Activated CD4-positive, alpha-beta T cell treated with anti-CD3 and anti-CD28 coated beads, Interleukin-2, amount 10 ng/mL, durations not matched to agents 24 days and 14 days (primary cell): ENCODE measurements around the gene NETO1. TPM values are rescaled to one million over a fixed set of nuclear protein-coding genes. Genes with fewer than 3 reads are reported as not detected.

Experiments
- DNase-seq: peaks from one replicate; pipeline ENCODE4 v3.0.0; 2022
- H3K27ac Mint-ChIP-seq: one replicate; pipeline ENCODE4 v1.8.0; 2022; ENCODE audit warnings: mild to moderate bottlenecking, mixed read lengths
- H3K27me3 Mint-ChIP-seq: one replicate; pipeline ENCODE4 v1.8.0; 2022; ENCODE audit warnings: mixed read lengths
- H3K36me3 Mint-ChIP-seq: one replicate; pipeline ENCODE4 v1.8.0; 2022; ENCODE audit warnings: low read depth, mild to moderate bottlenecking, mixed read lengths
- H3K4me1 Mint-ChIP-seq: one replicate; pipeline ENCODE4 v1.8.0; 2021; ENCODE audit warnings: mixed read lengths
- H3K4me3 Mint-ChIP-seq: one replicate; pipeline ENCODE4 v1.8.0; 2022; ENCODE audit warnings: mild to moderate bottlenecking, moderate library complexity, mixed read lengths
- H3K9me3 Mint-ChIP-seq: one replicate; pipeline ENCODE4 v1.8.0; 2021; ENCODE audit warnings: mixed read lengths
- intact Hi-C: fragments of 100-400 bp; cut with micrococcal nuclease; formaldehyde crosslinking; loops from one replicate; pipeline ENCODE4 v1.15.1; 2023
- total RNA-seq: library from RNA; stranded (reverse); gene quantifications from 2 replicates; pipeline ENCODE4 v1.2.3, GENCODE V29; 2022

The NETO1 gene
- total RNA-seq, 1 donor from 2014 or later, result not detected

DNA sequence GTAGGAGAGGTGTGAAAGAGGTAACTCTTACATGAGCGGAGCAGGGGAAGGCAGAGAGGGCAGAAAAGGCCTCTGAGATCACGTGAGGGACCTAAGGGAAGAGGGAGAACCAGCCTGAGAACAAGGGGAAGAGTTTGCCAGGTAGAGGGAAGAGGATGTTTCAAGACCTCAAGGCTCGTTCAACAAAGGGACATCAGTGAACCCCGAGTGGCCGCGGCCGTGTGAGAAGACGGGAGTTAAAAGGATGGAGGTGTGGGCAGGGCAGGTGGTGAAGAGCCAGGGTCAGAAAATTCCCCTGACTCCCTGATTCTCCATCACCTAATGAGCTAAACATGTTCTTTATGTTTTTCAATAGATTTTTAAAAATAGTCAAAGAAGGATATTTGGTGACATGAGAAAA lies 44.4 kb downstream of the NETO1 start:
- H3K4me1 Mint-ChIP-seq, result no peaks in the 10 kb centered on the region
- intact Hi-C loops, result no loop called here
- DNase-seq, result no peak
- H3K36me3 Mint-ChIP-seq, result no peaks in the 10 kb centered on the region
- no peaks in the 10 kb centered on the region for H3K27me3 Mint-ChIP-seq
- H3K27ac Mint-ChIP-seq, result no peak overlapping the region
- H3K4me3 Mint-ChIP-seq, result no peak overlapping the region
- H3K9me3 Mint-ChIP-seq, result no peaks in the 10 kb centered on the region

DNA sequence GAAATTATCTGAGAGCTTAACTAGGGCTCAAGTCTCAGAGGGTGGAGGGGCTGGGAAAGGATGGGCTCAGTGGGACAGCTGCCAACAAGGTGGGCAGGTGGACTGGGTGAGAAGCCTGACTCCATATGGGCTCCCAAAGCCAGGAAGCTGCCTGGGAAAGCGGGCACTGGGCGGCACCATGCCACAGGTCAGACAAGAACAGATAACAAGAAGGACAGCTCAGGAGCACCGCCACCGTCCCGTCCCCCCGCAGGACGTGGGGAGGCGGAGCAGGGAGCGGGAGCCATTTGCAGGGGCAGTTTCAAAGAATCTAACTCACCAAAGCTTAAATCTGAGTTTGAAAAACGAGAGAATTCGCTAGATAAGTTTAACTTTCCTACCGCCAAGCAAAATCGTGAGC lies 45.6 kb downstream of the NETO1 start:
- Mint-ChIP-seq H3K27ac (no peak overlapping the region), H3K4me3 (no peak overlapping the region), H3K4me1 (no peaks in the 10 kb centered on the region), H3K36me3 (no peaks in the 10 kb centered on the region), H3K27me3 (no peaks in the 10 kb centered on the region), H3K9me3 (no peaks in the 10 kb centered on the region)
- intact Hi-C loops, result no loop called here
- no peak for DNase-seq

DNA sequence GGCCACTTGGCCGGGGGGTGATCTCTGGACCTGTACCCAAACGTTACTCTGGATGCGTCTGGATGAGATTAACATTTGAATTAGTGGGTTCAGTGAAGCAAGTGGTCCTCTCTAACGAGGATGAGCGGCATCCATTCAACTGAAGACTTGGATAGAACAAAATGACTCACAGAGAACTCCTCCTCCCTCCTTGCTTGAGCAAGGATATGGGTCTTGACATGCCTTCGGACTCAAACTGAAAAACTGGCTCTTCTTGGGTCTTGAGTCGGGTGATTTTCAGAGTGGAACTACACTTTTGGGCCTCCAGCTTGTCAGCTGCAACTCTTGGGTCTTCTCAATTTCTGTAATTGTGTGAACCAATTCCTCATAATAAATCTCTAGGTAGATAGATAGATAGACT lies 47.2 kb downstream of the NETO1 start:
- intact Hi-C loops, result no loop called here
- Mint-ChIP-seq H3K4me3 (no peak overlapping the region), H3K27me3 (no peaks in the 10 kb centered on the region)

DNA sequence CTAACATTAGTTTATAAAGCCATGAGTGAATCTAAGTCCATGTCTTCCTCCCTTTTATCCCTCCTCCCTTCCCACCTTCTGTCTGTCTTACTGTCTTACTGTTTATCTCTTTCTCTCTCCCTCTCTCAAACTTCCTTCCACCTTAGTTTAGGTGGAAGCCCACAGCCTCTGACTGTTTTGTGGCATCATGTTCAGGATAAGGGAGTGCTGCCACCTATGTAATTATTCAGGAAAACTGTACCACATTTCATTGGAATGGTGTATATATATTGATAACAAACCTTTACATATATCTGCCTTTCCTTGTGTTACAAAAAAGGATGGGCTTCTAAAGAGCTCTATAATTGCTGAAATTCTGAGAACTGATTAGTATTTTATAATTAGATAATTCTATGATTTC lies 48.7 kb downstream of the NETO1 start:
- Mint-ChIP-seq H3K9me3 (no peaks in the 10 kb centered on the region), H3K4me3 (no peak overlapping the region), H3K27me3 (no peaks in the 10 kb centered on the region), H3K27ac (no peak overlapping the region), H3K36me3 (no peaks in the 10 kb centered on the region), H3K4me1 (no peaks in the 10 kb centered on the region)
- DNase-seq, result no peak
- intact Hi-C loops, result no loop called here

More for the DNA sequence above, 47.2 kb downstream of the NETO1 start:
- H3K9me3 Mint-ChIP-seq, result no peaks in the 10 kb centered on the region
- H3K4me1 Mint-ChIP-seq, result no peaks in the 10 kb centered on the region
- H3K27ac Mint-ChIP-seq, result no peak overlapping the region
- no peak for DNase-seq
- H3K36me3 Mint-ChIP-seq, result no peaks in the 10 kb centered on the region

DNA sequence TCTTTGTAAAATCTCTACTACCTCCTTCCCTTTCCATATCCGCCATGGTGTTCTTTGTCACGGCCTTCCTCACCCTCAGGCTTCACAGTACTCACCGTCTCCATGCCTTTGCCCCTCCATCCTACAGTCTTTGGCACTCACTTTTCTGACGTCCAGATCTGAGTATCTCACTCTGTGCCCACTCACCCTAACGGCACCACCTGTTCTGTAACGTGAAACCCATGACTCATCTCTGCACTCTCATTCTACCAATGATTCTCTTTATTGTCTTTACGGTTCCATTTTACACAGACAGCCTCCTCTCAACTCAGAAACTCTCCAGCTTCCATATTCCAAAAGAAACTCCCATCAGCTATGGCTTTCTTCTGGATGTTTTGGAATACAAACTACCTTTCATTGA lies 56.7 kb downstream of the NETO1 start:
- intact Hi-C loops, result no loop called here
- Mint-ChIP-seq H3K27me3 (no peaks in the 10 kb centered on the region), H3K36me3 (no peaks in the 10 kb centered on the region), H3K4me1 (no peaks in the 10 kb centered on the region), H3K9me3 (no peaks in the 10 kb centered on the region), H3K4me3 (no peak overlapping the region), H3K27ac (no peak overlapping the region)
- DNase-seq, result no peak

DNA sequence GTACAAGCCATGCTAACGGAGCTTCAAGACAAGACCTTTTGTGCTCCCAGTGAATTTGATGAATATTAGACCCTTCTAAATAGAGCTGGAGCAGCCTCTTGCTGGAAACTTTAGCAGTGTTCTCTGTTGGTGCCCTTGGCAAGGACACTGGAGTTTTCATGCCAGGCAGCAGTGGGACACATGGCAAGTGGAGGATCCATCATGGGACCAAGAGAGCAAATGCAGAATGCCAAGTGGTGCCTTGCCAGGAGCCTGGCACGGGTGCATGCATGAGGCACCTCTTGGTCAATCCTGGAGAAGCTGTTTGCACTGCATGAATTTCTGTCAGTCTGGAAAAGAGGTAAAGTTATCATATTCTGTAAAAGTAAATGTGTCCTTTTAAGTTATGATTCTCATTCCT lies 59.1 kb downstream of the NETO1 start:
- intact Hi-C loops, result no loop called here
- Mint-ChIP-seq H3K4me1 (no peaks in the 10 kb centered on the region), H3K27me3 (no peaks in the 10 kb centered on the region), H3K4me3 (no peak overlapping the region), H3K27ac (no peak overlapping the region), H3K36me3 (no peaks in the 10 kb centered on the region), H3K9me3 (no peaks in the 10 kb centered on the region)
- DNase-seq, result no peak

DNA sequence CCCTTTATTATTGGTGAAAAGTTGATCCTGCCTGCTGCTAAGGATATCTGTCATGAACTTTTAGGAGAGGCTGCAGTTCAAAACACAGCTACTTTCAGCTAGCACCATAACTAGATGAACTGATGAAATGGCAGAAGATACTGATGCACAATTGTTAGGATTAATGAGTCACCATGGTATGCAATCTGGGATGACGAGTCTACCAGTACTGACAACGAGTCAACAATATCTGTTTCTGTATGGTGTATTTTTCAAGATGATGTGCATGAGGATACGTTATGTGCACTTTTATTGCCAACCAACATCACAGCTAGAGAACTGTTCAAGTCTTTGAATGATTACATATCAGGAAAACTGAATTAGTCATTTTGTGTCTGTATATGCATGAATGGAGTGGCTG lies 68.7 kb downstream of the NETO1 start:
- no peaks in the 10 kb centered on the region for H3K36me3 Mint-ChIP-seq
- no peaks in the 10 kb centered on the region for H3K9me3 Mint-ChIP-seq
- DNase-seq, result no peak
- H3K4me1 Mint-ChIP-seq, result no peaks in the 10 kb centered on the region
- no peak overlapping the region for H3K4me3 Mint-ChIP-seq
- H3K27ac Mint-ChIP-seq, result no peak overlapping the region
- intact Hi-C loops, result no loop called here
- no peaks in the 10 kb centered on the region for H3K27me3 Mint-ChIP-seq

DNA sequence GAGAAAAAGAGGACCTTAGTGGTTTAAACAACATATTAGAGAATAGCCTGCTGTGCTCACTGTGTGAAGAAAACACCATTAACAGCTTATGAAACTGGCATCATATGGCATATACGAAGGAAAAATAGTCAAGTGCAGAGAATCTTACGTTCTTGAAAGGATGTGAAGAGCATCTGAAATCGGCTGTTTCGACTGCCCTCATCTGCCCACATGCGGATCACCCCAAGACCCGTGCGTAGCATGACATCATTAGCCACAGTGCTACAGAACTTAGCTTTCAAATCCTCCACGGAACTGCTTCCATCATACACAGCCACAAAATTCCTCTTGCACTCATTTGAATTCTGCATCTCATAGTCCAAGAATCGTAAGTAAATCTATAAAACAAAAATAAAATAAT lies 84.3 kb downstream of the NETO1 start:
- Mint-ChIP-seq H3K4me3 (no peak overlapping the region), H3K27ac (no peak overlapping the region), H3K36me3 (no peaks in the 10 kb centered on the region)

DNA sequence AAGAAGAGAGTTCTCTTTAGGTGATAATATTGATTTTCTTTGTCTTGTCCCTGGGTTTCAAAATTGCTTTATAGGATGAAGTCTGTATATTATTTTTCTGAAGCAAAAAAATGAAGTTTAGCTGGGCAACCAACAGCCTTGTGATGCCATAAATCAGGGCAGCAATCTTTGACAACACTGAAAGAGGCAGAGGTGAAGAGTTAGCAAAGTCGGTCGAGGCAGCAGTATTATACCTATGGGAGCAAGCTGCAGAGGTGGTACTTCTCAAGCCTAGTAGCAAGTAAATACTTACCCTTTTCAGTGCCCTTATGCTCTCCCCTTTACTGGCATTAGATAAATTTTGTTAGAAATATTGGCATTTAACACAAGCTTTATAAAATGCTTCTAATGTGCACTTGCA lies 92.9 kb downstream of the NETO1 start:
- H3K27ac Mint-ChIP-seq, result no peak overlapping the region
- no peaks in the 10 kb centered on the region for H3K27me3 Mint-ChIP-seq
- DNase-seq, result no peak
- intact Hi-C loops, result no loop called here
- no peaks in the 10 kb centered on the region for H3K9me3 Mint-ChIP-seq
- H3K4me3 Mint-ChIP-seq, result no peak overlapping the region
- no peaks in the 10 kb centered on the region for H3K36me3 Mint-ChIP-seq
- no peaks in the 10 kb centered on the region for H3K4me1 Mint-ChIP-seq

More for the DNA sequence above, 84.3 kb downstream of the NETO1 start:
- Mint-ChIP-seq H3K9me3 (no peaks in the 10 kb centered on the region), H3K27me3 (no peaks in the 10 kb centered on the region), H3K4me1 (no peaks in the 10 kb centered on the region)
- intact Hi-C loops, result no loop called here
- no peak for DNase-seq

DNA sequence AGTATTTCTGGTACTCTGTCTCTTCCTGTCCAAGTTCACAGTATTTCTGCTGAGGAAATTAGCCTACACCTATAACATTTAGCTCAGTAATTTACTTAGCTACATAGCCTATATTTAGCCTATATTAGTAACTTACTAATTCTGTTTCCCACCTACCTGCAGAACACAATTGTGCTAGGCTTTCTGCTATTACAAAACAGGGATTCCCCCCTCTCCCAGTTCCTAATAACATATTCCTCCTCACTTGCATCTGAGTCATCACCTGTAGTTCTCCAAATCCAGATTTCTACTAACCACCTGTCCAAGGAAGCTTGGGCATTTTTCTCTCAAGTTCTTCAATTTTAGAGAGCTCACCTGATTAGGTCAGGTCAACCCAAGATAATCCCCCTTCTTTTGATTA lies 94.9 kb downstream of the NETO1 start:
- H3K4me1 Mint-ChIP-seq, result no peaks in the 10 kb centered on the region
- no peaks in the 10 kb centered on the region for H3K27me3 Mint-ChIP-seq
- H3K27ac Mint-ChIP-seq, result no peak overlapping the region
- DNase-seq, result no peak
- no peaks in the 10 kb centered on the region for H3K36me3 Mint-ChIP-seq
- H3K4me3 Mint-ChIP-seq, result no peak overlapping the region
- intact Hi-C loops, result no loop called here
- H3K9me3 Mint-ChIP-seq, result no peaks in the 10 kb centered on the region

DNA sequence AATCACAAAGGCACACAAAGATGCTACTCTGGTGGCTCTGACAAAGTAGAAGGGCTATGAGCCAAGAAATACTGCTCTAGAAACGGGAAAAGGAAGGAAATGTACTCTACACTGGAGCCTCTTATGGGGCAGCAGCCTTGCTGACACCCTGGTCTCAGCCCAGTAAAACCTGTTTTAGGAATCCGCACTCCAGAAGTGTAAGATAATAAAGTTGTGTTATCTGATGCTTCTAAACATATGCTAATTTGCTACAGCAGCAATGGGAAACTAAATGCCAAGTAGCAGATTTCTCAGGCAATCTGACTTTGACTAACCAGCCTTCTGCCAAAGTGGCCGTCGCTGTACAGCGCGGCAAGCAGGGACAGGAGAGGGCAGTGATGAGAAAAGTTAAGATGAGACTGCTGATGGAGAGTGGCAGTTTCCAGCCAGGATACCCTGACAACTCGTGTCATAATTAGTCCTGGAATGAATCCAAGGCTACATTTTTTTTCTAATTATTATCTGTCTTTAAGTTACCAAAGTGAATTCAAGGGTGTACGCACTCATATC lies 99.0 kb downstream of the NETO1 start:
- Mint-ChIP-seq H3K4me3 (no peak overlapping the region), H3K4me1 (no peaks in the 10 kb centered on the region), H3K27me3 (no peaks in the 10 kb centered on the region), H3K36me3 (no peaks in the 10 kb centered on the region), H3K9me3 (no peaks in the 10 kb centered on the region), H3K27ac (no peak overlapping the region)
- intact Hi-C loops, result no loop called here
- no peak for DNase-seq

DNA sequence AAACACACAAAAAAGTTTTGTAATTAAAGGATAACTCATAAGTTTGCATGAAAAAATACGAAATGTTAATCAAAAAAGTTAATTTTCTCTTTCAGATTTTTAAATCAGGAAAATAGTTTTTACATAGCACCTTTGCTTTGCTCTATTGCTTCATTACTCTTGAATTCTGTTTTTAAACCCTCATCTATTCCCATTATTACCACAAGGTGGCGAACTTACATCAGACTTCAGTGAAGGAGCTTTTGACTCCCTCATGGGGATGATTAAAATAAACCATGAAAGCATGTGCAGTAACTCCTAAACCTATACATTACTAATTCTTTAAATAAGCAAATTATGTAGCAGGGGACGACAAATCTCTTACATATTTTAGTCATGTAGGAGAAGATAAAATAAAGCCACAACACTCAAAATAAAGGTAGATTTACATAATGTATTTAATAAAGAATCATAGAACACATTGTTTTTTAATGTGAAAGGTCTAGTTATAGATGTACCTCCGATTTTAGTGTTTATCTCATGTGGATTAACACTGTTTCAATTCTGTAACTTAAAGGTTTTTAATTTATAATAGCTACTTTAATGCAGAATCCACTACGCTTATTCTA lies 105.2 kb downstream of the NETO1 start:
- Mint-ChIP-seq H3K4me3 (no peak overlapping the region), H3K27ac (no peak overlapping the region), H3K27me3 (no peaks in the 10 kb centered on the region), H3K4me1 (no peaks in the 10 kb centered on the region), H3K36me3 (no peaks in the 10 kb centered on the region), H3K9me3 (no peaks in the 10 kb centered on the region)
- intact Hi-C loops, result loop anchor here (2.0 to 5.0 kb wide), 2 partner anchors 1080 to 1790 kb away; no protein-coding TSS in a partner anchor
- peak; percentile 65 for DNase-seq

DNA sequence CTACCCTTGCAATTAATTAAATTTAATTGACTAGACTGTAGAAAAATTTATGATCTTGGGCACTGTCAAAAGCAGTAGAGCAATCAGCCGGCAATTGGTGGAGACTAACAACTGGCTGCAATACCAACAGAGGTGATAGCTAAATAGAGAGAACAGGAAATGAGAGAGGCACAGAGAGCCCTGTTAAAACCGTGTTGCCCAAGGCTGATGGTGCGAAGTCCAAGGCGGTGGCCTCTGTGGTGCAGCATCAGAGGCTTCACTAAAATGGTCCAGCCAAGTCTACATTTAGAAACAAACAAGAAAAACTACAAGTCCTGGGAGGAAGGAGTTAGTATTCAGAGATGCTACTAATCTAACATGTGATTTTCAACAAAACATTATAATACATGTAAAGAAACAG lies 115.6 kb downstream of the NETO1 start:
- no peaks in the 10 kb centered on the region for H3K9me3 Mint-ChIP-seq
- no peak overlapping the region for H3K4me3 Mint-ChIP-seq
- DNase-seq, result no peak
- H3K27ac Mint-ChIP-seq, result no peak overlapping the region
- H3K36me3 Mint-ChIP-seq, result no peaks in the 10 kb centered on the region
- intact Hi-C loops, result no loop called here
- no peaks in the 10 kb centered on the region for H3K4me1 Mint-ChIP-seq
- no peaks in the 10 kb centered on the region for H3K27me3 Mint-ChIP-seq

DNA sequence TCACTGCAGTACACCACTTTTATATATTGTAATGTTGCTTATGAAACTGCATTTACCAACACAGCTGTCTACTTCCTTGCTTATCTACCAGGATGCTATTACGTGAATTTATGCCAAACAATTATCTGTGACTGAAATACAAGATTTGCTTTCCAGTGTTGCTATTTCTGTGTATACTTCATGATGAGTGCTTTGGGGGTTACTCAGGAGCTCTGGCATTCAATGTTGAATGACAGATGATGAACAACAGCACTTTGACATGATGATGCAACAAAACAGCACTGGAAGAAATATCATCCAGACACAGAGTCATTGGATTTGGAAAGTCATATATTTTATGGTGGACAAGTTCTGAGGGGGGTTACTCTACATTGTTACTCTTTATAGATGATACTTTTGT lies 125.8 kb downstream of the NETO1 start:
- no peak for DNase-seq
- no peak overlapping the region for H3K4me3 Mint-ChIP-seq
- H3K27ac Mint-ChIP-seq, result no peak overlapping the region
- H3K36me3 Mint-ChIP-seq, result no peaks in the 10 kb centered on the region
- no peaks in the 10 kb centered on the region for H3K4me1 Mint-ChIP-seq
- no peaks in the 10 kb centered on the region for H3K27me3 Mint-ChIP-seq
- intact Hi-C loops, result no loop called here
- H3K9me3 Mint-ChIP-seq, result no peaks in the 10 kb centered on the region

DNA sequence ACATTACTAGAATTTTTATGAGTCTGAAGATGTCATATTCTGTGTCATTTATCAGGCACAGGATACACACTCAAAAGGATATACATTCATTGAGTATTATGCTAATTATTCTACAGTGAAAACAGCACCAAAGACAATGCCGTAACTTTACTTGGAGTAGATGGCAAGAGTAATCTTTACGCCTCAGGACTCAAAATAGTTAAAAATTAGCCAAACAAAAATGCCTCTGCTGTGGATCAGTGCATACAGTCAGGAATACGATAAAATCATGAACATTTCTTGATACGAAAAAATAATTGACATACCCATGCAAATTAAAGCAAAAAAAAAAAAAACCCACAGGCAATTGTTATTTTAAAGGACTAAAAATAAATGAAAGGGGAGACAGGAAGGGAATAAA lies 129.7 kb downstream of the NETO1 start:
- no peak overlapping the region for H3K27ac Mint-ChIP-seq
- no peaks in the 10 kb centered on the region for H3K36me3 Mint-ChIP-seq
- H3K4me3 Mint-ChIP-seq, result no peak overlapping the region
- no peak for DNase-seq
- H3K27me3 Mint-ChIP-seq, result no peaks in the 10 kb centered on the region
- intact Hi-C loops, result no loop called here
- no peaks in the 10 kb centered on the region for H3K4me1 Mint-ChIP-seq
- no peaks in the 10 kb centered on the region for H3K9me3 Mint-ChIP-seq
